ENCODE data around the gene ULBP3.

Gene ULBP3

GRCh38 chr6:150068720-150069648 lies at the start of gene ULBP3:
Gene ULBP3, minus strand, starts transcription at chr6:150069121. Its CDS starts 55 bp downstream, at chr6:150069066.
- DNase-seq, result peak; percentile 81 to 85

GRCh38 chr6:150118627-150119026 lies 49.7 kb upstream of the ULBP3 start:
- DNase-seq, result no peak

DNA sequence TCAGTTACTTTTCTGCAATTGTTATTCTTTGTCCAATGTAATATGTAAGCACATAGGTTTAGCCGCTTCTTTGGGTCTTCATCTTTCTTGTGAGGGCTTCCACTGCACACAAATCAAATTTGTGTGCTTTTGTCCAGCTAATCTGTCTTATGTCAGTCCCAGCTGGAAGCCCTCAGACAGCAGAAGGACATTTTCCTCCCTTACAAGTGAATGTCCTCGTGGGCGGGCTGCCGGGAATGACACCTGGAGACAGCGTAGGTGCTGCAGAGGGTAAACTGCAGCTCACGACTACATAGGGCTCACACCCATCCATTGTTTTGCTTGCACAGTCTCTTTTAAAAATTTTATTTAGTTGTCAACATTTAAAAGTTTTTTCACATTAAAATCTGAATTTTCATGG lies 49.3 kb upstream of the ULBP3 start:
- no peak for DNase-seq

- no peak for DNase-seq
These were observed 47.4 kb upstream of the ULBP3 start for GRCh38 chr6:150116200-150116800.

- no peak for DNase-seq
These were observed 46.8 kb upstream of the ULBP3 start for GRCh38 chr6:150115769-150116168.

- DNase-seq, result no peak
These were observed 43.3 kb upstream of the ULBP3 start for GRCh38 chr6:150112233-150112632.

GRCh38 chr6:150102750-150103270 lies 33.9 kb upstream of the ULBP3 start:
- DNase-seq, result no peak

DNA sequence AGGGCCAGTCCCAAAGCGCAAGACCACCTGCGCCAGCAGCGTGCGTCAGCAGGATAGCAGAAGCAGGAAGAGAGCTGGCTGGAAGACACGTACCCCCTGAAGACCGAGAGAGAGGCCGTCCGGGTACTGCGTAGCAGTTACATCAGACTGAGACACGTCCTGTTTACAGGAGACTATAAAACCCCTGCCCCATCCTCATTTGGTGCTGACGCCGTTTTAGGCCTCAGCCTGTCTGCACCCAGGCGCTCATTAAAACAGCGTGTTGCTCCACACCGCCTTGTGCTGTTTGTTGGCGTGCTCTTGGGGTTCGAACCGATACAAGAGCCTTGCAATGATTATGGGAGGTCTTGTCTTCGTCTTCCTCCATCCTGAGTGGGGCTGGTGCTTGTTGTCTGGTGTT lies 31.8 kb upstream of the ULBP3 start:
- no peak for DNase-seq

DNA sequence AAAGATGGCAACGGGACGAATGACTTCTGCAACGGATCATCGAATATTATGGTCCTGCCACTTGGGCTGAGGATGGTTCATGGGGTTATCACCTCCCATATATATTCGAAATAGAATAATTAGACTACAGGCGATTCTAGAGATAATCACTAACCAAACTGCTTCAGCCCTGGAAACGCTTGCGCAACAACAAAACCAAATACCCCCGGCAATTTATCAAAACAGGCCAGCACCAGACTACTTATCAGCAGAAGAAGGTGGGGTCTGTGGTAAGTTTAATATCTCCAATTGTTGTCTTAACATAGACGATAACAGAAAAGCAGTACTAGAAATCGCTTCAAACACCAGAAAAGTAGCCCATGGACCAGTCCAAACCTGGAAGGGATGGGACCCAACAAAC lies 31.0 kb upstream of the ULBP3 start:
- no peak for DNase-seq

DNA sequence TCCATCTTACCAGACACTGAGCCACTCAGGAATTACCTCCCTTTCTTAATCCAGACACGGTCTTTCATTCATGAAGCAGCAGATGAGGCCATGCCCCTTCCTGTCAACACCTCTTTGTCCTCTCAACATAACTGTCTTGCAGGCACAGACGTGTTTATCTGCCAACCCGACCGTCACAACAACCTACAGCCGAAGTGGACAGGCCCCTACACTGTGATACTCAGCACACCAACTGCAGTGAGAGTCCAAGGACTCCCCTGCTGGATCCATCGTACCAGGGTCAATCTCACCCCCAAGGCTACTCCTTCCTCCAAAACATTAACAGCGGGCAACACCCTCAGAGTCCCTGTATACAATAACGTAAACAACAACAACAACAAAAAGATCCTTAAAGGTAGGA lies 30.6 kb upstream of the ULBP3 start:
- no peak for DNase-seq

- DNase-seq, result no peak
These were observed 29.2 kb upstream of the ULBP3 start for GRCh38 chr6:150098155-150098554.

DNA sequence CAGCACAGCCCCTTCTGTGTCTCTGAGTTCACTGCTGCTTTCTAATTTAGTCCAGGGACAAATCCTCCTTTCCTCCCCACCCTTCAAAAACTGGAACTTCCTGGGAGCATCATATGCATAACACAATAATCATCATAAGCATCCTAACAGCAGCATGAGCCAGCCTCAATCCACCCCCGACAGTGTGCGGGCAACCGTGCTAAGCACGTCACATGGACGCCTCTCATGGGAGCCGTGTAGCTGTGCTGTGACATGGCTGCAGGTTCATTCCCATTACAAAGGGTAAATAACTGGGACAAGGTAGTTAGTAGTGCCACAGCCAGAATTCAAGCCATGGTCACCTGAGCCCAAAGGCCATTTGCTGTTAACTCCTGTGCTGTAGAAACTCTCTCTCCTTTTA lies 24.5 kb upstream of the ULBP3 start:
- no peak for DNase-seq

GRCh38 chr6:150091476-150091875 lies 22.6 kb upstream of the ULBP3 start:
- DNase-seq, result no peak

DNA sequence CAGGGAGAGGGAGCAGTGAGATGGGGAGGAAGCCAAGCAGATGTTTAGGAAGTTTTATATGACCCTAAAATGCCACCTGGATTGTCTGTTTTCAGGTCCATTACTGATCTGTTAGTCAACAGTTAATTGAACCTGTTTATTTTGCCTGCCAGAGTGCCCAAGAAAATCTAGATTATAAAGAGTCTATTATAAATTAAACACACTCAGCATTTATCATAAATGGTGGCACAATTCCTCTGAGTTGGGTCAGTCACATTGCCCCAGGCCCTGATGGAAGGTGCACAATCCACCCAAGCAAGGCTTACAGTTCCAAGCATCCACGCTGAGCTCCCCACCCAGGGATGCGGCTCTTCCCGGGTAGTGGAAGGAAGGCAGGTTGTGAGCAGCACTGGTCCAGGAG lies 21.4 kb upstream of the ULBP3 start:
- no peak for DNase-seq

GRCh38 chr6:150088481-150089154 lies 19.7 kb upstream of the ULBP3 start:
- DNase-seq, result no peak

GRCh38 chr6:150087336-150087735 lies 18.4 kb upstream of the ULBP3 start:
- DNase-seq, result no peak

DNA sequence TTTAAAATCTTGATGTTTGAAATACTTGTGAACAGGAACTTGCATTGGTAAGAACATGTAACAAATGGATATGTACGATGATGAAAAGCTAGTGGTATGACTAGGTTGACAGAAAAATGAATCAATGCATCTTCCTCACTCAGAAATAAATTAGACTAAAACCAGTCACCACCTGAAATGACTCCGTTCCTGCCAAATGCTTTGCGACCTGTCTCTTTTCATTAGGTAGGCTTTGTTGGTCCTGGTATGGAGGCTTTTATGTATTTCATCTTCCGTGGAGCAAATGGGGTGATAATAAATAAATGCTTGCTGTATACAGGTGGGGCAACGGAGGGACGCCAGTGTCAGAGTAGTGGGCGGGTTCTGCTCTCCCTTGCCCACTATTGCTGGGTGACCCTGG lies 17.1 kb upstream of the ULBP3 start:
- DNase-seq, result no peak

GRCh38 chr6:150084426-150084825 lies 15.5 kb upstream of the ULBP3 start:
- no peak for DNase-seq

GRCh38 chr6:150083839-150084238 lies 14.9 kb upstream of the ULBP3 start:
- no peak for DNase-seq

- no peak for DNase-seq
These were observed 12.8 kb upstream of the ULBP3 start for GRCh38 chr6:150081702-150082101.

DNA sequence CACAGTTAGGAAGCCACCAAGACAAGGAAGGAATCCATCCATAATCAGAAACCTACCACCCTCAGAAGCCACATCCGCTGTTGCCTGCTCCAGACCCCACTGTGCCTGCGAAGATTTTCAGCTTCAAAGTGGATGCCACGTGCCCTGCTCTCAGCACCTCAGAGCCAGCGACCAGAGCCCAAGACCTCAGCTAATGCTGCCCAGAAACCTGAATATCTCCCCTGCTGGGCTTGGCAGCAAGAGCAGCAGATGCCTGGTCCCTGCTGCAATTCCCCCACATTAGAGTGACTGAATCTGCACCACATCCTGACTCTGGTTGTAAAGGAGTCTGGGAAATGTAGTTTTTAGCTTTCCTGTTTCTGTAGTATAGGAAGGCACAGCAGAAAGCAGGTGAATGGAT lies 10.7 kb upstream of the ULBP3 start:
- no peak for DNase-seq

DNA sequence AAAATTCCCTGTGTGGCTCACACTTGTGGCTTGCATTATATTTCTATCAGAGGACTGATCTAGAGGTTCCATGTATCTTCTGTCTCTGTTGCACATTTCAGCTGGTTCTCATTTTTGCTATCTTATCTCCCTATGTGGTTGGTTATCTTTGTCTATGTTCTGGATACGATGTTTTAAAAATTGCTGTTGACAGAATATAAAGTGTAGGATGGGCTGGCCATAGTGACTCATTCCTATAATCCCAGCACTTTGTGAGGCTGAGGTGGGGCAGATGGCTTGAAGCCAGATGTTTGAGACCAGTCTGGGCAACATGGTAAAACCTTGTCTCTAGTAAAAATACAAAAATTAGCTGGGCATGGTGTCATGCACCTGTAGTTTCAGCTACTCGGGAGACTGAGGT lies 9.9 kb upstream of the ULBP3 start:
- no peak for DNase-seq

GRCh38 chr6:150076196-150076893 lies 7.4 kb upstream of the ULBP3 start:
- DNase-seq, result no peak
